Bronchial epithelial cell (primary cell): ENCODE data around the gene TMEM270. TPM values are rescaled to one million over a fixed set of nuclear protein-coding genes. Genes with fewer than 3 reads are reported as not detected.

ENCODE experiments used
- DNase-seq: peaks from one replicate; pipeline ENCODE4 v3.0.0-alpha.2; 2010; ENCODE audit warnings: low read depth
- FAIRE-seq: peaks from 2 replicates; lab custom pipeline; 2011; peaks lifted over from hg19 to GRCh38; lab: Jason Lieb, UNC
- H3K27me3 ChIP-seq: 2 replicates; pipeline ENCODE4 v1.5.1; 2011; ENCODE audit warnings: low read length; ENCODE audit not compliant: control insufficient read depth, insufficient read depth
- H3K36me3 ChIP-seq: 2 replicates; pipeline ENCODE4 v1.5.1; 2011; ENCODE audit warnings: low read length; ENCODE audit not compliant: control insufficient read depth, insufficient read depth
- H3K4me3 ChIP-seq: 2 replicates; pipeline ENCODE4 v1.5.1; 2011; ENCODE audit warnings: mild to moderate bottlenecking, low read depth, low read length, control low read depth
- total RNA-seq: library from RNA; depleted of rRNA; stranded (reverse); fragments of >200 nt; gene quantifications from 2 replicates; pipeline ENCODE4 v1.2.1, GENCODE V29; 2014
- TF ChIP-seq, protein P1 (sequence below): IDR thresholded peaks from 2 replicates; pipeline ENCODE4 v1.5.1; 2011; ENCODE audit warnings: mild to moderate bottlenecking, moderate library complexity, low read length, control low read depth, inconsistent platforms; ENCODE audit not compliant: insufficient read depth, severe bottlenecking

TMEM270 gene
- total RNA-seq, 1 donor from 2014 or later, result not detected

DNA sequence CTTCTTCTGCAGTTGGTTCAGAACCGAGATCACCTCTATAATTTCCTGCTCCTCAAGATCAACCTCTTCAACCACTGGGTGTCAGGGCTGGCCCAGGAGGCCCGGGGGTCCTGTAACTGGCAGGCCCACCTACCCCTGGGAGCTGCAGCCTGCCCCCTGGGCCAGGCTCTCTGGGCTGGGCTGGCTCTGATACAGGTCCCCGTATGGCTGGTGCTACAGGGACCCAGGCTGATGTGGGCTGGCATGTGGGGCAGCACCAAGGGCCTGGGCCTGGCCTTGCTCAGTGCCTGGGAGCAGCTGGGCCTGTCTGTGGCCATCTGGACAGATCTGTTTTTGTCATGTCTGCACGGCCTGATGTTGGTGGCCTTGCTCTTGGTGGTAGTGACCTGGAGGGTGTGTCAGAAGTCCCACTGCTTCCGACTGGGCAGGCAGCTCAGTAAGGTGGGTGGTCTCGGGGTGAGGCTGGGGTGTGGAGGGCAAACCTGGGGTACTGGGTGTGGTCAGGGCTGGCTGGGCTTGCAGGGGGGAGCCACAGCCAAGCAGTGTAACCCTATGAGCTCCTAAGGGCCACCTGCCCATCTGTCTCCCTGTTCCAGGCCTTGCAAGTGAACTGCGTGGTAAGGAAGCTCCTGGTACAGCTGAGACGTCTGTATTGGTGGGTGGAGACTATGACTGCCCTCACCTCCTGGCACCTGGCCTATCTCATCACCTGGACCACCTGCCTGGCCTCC is 4.2 kb downstream of the TMEM270 start:
- TF ChIP-seq, protein P1, sequence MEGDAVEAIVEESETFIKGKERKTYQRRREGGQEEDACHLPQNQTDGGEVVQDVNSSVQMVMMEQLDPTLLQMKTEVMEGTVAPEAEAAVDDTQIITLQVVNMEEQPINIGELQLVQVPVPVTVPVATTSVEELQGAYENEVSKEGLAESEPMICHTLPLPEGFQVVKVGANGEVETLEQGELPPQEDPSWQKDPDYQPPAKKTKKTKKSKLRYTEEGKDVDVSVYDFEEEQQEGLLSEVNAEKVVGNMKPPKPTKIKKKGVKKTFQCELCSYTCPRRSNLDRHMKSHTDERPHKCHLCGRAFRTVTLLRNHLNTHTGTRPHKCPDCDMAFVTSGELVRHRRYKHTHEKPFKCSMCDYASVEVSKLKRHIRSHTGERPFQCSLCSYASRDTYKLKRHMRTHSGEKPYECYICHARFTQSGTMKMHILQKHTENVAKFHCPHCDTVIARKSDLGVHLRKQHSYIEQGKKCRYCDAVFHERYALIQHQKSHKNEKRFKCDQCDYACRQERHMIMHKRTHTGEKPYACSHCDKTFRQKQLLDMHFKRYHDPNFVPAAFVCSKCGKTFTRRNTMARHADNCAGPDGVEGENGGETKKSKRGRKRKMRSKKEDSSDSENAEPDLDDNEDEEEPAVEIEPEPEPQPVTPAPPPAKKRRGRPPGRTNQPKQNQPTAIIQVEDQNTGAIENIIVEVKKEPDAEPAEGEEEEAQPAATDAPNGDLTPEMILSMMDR, result no peak
- no peak for DNase-seq
- Histone ChIP-seq H3K36me3 (no peaks in the 10 kb centered on the region), H3K4me3 (no peak overlapping the region), H3K27me3 (no peaks in the 10 kb centered on the region)
- no peak for FAIRE-seq

DNA sequence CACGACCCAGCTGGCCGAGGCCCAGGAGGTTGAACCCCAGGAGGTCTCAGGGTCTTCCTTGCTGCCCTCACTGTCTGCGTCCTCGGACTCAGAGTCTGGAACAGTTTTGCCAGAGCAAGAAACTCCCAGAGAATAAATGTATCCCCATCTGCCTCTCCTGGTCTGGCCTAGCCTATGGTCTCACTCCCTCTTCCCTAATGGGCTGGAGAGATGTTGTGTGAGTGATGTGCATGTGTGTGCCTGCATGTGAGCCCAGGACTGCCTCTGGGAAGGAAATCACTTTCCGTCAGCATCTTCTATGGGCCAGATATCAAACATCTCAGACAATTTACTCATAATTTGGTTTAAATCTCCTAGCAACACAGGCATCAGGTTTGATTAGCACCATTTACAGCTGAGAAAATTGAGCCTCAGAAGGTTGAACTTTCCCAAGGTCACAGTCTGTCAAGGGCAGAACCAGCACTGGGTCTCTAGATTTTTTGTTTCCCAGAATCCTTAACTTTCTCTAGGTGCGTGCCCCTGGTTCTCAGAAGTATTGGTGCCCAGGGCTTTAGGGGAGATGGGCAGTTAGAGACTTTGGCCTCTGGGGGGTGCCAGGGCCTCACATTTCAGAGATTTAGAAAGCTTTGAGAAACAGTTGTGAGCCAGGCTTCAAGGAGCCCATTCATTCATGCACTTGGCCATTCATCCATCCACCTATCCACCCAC is 4.9 kb downstream of the TMEM270 start:
- DNase-seq (peak; percentile 26), FAIRE-seq (peak; percentile 13)
- Histone ChIP-seq H3K4me3 (no peak overlapping the region), H3K27me3 (no peaks in the 10 kb centered on the region), H3K36me3 (no peaks in the 10 kb centered on the region)
- TF ChIP-seq, protein P1, result peak; percentile 70

DNA sequence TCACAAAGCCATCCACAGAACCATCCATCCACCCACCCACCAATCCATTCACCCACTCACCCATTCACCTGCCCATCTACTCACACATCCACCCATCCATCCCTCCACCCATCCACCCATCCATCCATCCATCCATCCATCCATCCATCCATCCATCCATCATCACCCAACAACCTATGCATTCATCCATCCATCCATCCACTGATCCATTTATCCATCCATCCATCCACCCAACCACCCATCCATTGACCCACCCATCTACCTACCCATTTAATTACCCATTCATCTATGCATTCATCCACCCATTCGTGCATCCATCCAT is 5.4 kb downstream of the TMEM270 start:
- DNase-seq, result no peak
- no peaks in the 10 kb centered on the region for H3K27me3 ChIP-seq
- TF ChIP-seq, protein P1, result no peak
- H3K4me3 ChIP-seq, result no peak overlapping the region
- no peak for FAIRE-seq
- H3K36me3 ChIP-seq, result no peaks in the 10 kb centered on the region

DNA sequence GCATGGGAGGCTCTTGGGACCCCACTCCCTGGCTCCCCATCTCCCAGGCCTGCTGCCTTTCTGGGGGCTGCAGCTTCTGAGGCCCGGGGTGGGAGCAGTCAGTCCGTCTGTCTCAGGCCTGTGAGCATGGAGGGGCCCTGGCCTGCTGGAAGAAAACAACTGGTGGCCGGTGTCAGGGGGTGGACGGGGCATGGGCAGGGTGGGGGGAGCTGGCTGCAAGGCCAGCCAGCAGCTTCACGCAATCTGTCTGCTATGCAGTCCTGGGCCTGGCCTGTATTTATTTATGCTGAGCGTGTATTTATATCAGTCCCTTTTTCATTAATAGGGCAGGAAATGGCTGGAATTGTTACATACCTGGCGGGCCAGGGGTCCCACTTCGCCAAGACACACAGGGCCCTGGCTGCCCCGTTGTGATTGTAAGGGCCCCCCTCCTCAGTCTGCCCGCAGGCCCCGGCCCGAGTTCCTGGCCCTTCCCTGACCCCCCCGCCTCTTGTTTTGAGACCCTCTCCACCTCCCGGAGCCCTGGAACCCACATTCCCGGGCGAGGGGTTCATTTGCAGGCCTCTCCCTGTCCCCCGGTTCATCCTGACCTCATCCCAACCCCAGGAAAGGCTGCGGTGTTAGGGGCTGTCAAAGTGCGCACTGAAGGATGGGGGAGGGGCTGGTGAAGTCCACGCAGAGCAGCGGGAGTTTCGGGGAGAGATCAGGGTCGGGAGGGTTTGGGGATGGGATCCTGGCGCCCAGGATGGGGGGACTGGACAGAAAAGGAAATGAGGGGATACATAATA is 8.2 kb downstream of the TMEM270 start:
- Histone ChIP-seq H3K27me3 (peaks cover 2% of the 10 kb centered on the region), H3K4me3 (no peak overlapping the region), H3K36me3 (no peaks in the 10 kb centered on the region)
- DNase-seq (no peak), FAIRE-seq (no peak)
- TF ChIP-seq, protein P1, result no peak

DNA sequence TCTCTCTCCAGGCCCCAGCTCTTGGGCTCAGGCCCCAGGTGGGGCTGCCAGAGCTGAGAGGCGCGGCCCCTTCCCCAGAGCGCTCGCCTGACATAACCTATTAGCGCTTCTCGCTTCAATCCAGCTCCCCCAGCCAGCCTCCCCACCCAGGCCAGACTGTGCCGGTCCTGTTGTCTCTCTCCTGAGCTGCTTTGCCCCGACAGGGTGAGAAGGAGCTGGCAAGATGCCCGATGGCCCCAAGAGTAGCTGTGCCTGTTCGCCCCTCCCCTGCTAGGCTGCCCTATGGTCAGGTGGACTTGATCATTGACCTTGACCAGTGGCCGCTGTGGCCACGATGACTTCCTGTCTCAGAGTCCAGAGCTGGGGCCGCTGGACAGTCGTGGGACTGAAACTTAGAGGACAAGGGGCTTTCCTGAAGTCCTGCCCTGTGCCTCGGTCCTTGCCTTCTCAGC is 9.1 kb downstream of the TMEM270 start:
- Histone ChIP-seq H3K4me3 (no peak overlapping the region), H3K36me3 (no peaks in the 10 kb centered on the region), H3K27me3 (peaks cover 2% of the 10 kb centered on the region)
- FAIRE-seq (no peak), DNase-seq (no peak)
- TF ChIP-seq, protein P1, result no peak
